A673 (cell line): ENCODE results near the gene PACRG. TPM values are rescaled to one million over a fixed set of nuclear protein-coding genes. Genes with fewer than 3 reads are reported as not detected.

Experiments used
- BruUV-seq: library from RNA; stranded (reverse); fragments of 400-500 nt; replicated peaks from 2 replicates; lab custom pipeline; 2021; lab: Mats Ljungman, UMichigan
- CTCF ChIA-PET: fragments of 300-600 bp; sonication (Branson Sonifier 250); formaldehyde crosslinking; loops from one replicate; lab custom pipeline; 2022; ENCODE audit warnings: antibody characterized with exemption; lab: Charles Lee
- POLR2A ChIA-PET: fragments of 300-600 bp; sonication (Branson Sonifier 250); formaldehyde crosslinking; loops from one replicate; lab custom pipeline; 2022; ENCODE audit warnings: antibody characterized with exemption; ENCODE audit not compliant: low non-redundant PET; lab: Charles Lee
- DNase-seq: peaks from one replicate; pipeline ENCODE4 v3.0.0-alpha.2; 2015; ENCODE audit warnings: low spot score
- H3K27ac ChIP-seq: fragments of 200-600 bp; sonication (generic); 2 replicates; pipeline ENCODE4 v1.5.1; 2016; ENCODE audit warnings: mixed run types, low read depth, mild to moderate bottlenecking, mixed read lengths, antibody characterized with exemption, low read length; ENCODE audit not compliant: poor library complexity, severe bottlenecking
- H3K27me3 ChIP-seq: fragments of 200-600 bp; sonication (generic); replicated peaks from 2 replicates; pipeline ENCODE4 v1.6.1; 2017; ENCODE audit warnings: mixed run types, low read depth, mild to moderate bottlenecking, mixed read lengths, antibody characterized with exemption, low read length; ENCODE audit not compliant: insufficient read depth, poor library complexity
- H3K36me3 ChIP-seq: fragments of 200-600 bp; sonication (generic); 2 replicates; pipeline ENCODE4 v1.6.1; 2016; ENCODE audit warnings: mixed run types, mild to moderate bottlenecking, mixed read lengths, antibody characterized with exemption, low read length; ENCODE audit not compliant: insufficient read depth, poor library complexity, severe bottlenecking
- H3K4me1 ChIP-seq: fragments of 200-600 bp; sonication (generic); 2 replicates; pipeline ENCODE4 v1.6.1; 2017; ENCODE audit warnings: mixed run types, mild to moderate bottlenecking, mixed read lengths, antibody characterized with exemption, low read length; ENCODE audit not compliant: insufficient read depth, poor library complexity, severe bottlenecking
- H3K4me3 ChIP-seq: fragments of 200-600 bp; sonication (generic); 2 replicates; pipeline ENCODE4 v1.5.1; 2016; ENCODE audit warnings: low read depth, mixed run types, mild to moderate bottlenecking, mixed read lengths, low read length; ENCODE audit not compliant: poor library complexity, severe bottlenecking
- H3K9me3 ChIP-seq: fragments of 200-600 bp; sonication (generic); 2 replicates; pipeline ENCODE4 v1.6.1; 2016; ENCODE audit warnings: mixed run types, low read depth, mild to moderate bottlenecking, mixed read lengths, antibody characterized with exemption, low read length; ENCODE audit not compliant: poor library complexity, severe bottlenecking
- EZH2 ChIP-seq: fragments of 200-600 bp; sonication (generic); IDR thresholded peaks from 2 replicates; pipeline ENCODE4 v1.6.1; 2017; ENCODE audit warnings: borderline replicate concordance, low read depth, mild to moderate bottlenecking, mixed read lengths, antibody characterized with exemption, low read length; ENCODE audit not compliant: poor library complexity, severe bottlenecking
- intact Hi-C: fragments of 100-400 bp; cut with micrococcal nuclease; formaldehyde crosslinking; loops from one replicate; pipeline ENCODE4 v1.10.0; 2022; ENCODE audit not compliant: unreplicated experiment
- total RNA-seq: library from RNA; stranded (reverse); gene quantifications from 2 replicates; pipeline ENCODE4 v1.2.3, GENCODE V29; 2021
- TF ChIP-seq, protein P1 (sequence below): fragments of 300-800, 200-600 bp; sonication (generic); conservative IDR thresholded peaks from 2 replicates; pipeline ENCODE4 v1.5.1; 2017; ENCODE audit warnings: low read depth, mild to moderate bottlenecking, antibody characterized with exemption, low read length, moderate library complexity, mixed read lengths

Gene PACRG
- total RNA-seq, 1 experiment from 2014 or later = not detected

DNA sequence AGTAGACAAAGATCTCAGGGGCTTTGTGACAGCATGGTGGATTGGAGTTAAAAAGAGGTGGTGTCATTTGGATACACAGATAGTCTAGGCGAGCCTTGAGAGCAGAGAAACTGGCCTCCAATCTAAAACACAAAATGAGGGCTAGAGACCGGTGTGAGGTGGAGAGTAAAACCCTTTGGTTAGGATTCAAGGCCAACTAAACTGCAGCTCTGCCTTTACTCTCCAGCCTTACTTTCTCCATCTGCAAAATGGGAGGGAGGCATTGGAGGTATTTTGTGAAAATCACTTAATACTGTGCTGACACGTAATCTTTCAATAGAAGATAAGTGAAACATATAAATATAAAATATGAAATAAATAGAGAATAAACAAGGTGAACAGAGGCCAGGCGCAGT, 597.6 kb downstream of the PACRG start:
- Histone ChIP-seq H3K4me1 (no peaks in the 10 kb centered on the region), H3K9me3 (no peaks in the 10 kb centered on the region), H3K27me3 (no peaks in the 10 kb centered on the region), H3K36me3 (no peaks in the 10 kb centered on the region), H3K4me3 (no peak overlapping the region), H3K27ac (no peak overlapping the region)
- TF ChIP-seq EZH2 = no peak
- TF ChIP-seq, protein P1, sequence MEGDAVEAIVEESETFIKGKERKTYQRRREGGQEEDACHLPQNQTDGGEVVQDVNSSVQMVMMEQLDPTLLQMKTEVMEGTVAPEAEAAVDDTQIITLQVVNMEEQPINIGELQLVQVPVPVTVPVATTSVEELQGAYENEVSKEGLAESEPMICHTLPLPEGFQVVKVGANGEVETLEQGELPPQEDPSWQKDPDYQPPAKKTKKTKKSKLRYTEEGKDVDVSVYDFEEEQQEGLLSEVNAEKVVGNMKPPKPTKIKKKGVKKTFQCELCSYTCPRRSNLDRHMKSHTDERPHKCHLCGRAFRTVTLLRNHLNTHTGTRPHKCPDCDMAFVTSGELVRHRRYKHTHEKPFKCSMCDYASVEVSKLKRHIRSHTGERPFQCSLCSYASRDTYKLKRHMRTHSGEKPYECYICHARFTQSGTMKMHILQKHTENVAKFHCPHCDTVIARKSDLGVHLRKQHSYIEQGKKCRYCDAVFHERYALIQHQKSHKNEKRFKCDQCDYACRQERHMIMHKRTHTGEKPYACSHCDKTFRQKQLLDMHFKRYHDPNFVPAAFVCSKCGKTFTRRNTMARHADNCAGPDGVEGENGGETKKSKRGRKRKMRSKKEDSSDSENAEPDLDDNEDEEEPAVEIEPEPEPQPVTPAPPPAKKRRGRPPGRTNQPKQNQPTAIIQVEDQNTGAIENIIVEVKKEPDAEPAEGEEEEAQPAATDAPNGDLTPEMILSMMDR = no peak
- ChIA-PET POLR2A (no interaction called here), CTCF (no interaction called here)
- intact Hi-C loops = no loop called here
- DNase-seq = no peak
- BruUV-seq = no TSS peak

DNA sequence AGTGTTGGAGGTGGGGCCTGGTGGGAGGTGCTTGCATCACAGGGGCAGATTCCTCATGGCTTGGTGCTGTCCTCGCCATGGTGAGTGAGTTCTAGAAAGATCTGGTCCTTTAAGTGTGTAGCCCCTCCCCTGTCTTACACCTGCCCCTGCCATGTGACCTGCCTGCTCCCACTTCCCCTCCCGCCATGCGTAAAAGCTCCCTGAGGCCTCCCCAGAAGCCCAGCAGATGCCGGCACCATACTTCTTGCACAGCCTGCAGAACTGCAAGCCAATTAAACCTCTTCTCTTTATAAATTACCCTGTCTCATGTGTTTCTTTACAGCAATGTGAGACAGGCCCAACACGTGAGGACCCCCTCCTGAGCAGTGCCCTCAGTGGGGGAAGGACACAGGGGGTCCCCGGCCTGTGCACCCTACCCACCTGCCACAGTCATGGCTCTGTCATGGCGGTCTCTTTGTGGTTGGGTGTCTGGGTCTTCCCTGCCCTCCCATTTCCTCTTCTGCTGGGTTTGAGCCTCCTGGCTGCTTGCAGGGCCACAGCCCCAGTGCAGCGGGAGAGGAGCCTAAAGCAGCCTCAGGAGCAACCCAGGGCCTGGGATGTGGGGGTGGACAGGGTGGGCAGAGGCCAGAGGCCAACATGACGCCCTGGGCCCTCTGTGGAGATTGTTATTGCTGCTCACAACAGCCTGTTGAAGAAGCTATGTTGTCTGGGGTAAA, 599.5 kb downstream of the PACRG start:
- BruUV-seq = no TSS peak
- CTCF ChIA-PET = no interaction called here
- no peaks in the 10 kb centered on the region for H3K27me3 ChIP-seq
- no peaks in the 10 kb centered on the region for H3K36me3 ChIP-seq
- no peak overlapping the region for H3K27ac ChIP-seq
- no peaks in the 10 kb centered on the region for H3K9me3 ChIP-seq
- POLR2A ChIA-PET = no interaction called here
- intact Hi-C loops = no loop called here
- H3K4me3 ChIP-seq = no peak overlapping the region
- TF ChIP-seq, protein P1 = no peak
- no peak for TF ChIP-seq EZH2
- no peaks in the 10 kb centered on the region for H3K4me1 ChIP-seq
- no peak for DNase-seq

DNA sequence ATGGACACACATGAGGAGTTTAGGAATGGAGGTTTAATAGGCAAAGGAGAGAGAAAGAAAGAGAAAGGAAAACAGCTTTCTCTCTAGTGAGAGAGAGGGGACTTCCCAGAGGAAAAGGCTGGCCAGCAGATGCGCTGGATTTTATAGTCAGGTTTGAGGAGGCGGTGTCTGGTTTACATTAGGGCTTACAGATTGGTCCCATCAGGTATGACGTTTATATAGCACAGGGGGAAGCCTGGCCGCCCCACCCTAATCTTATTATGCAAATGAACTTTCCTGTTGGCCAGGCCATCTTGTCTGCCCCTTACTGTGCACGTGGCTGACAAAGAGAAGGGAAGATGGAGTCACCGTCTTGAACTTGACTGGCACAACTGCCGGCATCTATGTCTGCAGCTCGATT, 600.1 kb downstream of the PACRG start:
- ChIA-PET CTCF (no interaction called here), POLR2A (no interaction called here)
- H3K27me3 ChIP-seq = no peaks in the 10 kb centered on the region
- H3K9me3 ChIP-seq = no peaks in the 10 kb centered on the region
- H3K4me1 ChIP-seq = no peaks in the 10 kb centered on the region
- no TSS peak for BruUV-seq
- TF ChIP-seq EZH2 = no peak
- TF ChIP-seq, protein P1 = no peak
- no peak overlapping the region for H3K27ac ChIP-seq
- intact Hi-C loops = no loop called here
- H3K36me3 ChIP-seq = no peaks in the 10 kb centered on the region
- H3K4me3 ChIP-seq = no peak overlapping the region
- DNase-seq = peak; percentile 46
